A549 treated with GW870086 at 1 μM for 4 hours (cell line): ENCODE measurements around the gene CXCL3. TPM values are rescaled to one million over a fixed set of nuclear protein-coding genes. Genes with fewer than 3 reads are reported as not detected.

Source experiments
- total RNA-seq: library from RNA; stranded (reverse); fragments of 200-300 nt; extraction: Qiagen RNA extraction; gene quantifications from 5 replicates; pipeline ENCODE4 v1.2.3, GENCODE V29; 2022; ENCODE audit warnings: low read depth

The CXCL3 gene
- total RNA-seq, result 3.3 to 4.4 TPM (median 4.0 TPM) in 5 replicates

DNA sequence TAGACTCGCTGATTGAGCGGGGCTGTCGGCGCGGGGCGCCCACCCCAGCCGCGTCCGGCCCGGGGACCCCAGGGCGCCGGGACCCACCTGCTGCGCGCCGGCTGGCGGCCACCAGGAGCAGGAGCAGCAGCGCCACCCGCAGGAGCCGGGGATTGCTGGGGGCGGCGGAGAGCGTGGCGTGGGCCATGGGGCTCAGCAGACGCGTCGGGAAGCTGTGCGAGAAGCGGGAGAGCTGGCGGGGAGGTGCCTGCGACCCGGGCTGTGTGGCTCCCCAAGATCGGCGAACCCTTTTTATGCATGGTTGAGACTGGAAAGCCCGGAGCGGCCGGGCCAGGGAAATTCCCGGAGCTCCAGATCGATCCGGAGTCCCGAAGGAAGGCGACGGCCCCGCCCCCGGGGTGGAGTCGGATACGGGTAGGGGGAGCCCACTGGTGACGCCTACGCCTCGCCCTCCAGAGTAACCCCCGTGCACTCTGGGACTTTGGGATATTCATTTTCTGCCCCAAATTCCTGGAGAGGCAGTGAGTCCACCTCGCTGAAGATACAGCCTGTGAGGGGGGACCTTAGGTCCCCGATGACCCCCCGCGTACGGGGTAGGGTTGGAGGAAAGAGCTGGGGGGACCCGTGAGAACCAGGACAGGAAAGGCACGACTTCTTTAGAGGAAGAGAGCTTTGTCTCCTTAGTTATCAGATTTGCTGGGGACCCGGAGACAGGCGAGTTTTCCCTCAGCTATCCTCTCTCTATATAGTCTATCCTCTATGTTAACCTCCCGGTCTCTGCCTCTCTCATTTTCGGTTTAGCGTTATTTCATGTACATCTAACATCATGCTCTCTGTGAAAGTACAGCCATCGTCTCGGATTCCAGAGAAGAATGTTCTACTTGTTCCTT lies at the start of gene CXCL3:
Gene CXCL3, minus strand, starts transcription at position 265 of the 890 bp plus-strand sequence. Its CDS starts 78 bp downstream, at position 187.

DNA sequence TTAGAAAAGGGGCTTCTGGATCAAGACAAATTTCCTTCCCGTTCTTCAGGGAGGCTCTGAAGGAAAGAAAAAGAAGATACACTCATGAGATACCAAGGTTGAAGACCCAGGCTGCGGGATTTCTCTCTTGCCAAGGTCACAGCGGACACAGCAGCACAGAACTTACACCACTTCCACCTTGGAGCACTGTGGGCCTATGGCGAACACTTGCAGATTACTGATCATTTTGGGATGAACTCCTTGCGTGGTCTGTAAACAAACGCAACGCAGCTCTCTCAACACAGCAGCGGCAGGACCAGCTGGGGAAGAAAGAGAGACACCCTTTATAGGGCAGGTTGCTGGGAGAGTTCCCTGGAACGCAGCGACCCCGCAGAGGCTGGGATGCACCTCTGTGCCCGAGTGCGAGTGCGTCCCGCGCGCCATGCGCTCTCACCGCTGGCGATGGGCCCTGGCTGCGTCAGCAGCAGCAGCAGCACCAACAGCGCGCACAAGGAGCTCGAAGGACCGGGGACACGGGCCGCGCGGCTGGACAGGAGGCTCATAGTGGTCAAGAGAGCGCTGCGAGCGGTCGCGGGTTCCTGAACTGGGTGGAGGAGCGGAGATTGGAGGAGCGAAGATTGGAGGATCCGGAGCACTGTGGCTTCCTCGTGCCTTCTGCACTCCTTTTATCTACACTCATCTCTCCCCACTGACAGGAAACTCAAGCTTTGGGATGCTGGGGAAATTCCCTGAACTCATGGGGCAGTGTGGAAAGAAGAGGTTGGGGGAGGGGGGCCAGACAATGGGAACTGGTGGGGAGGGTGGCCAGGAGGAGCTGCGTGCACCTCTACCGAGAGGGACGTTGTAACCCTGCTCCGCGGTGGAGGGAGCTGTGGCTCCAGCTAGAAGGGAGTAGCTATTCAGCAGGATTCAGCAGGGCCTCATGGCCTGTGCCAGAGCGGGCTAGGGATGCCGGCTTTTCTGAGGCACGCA lies 40.2 kb downstream of the CXCL3 start, which contains the start of gene CXCL5:
Gene CXCL5, minus strand, starts transcription at position 638 of the 972 bp plus-strand sequence. Its CDS starts 96 bp downstream, at position 542.

DNA sequence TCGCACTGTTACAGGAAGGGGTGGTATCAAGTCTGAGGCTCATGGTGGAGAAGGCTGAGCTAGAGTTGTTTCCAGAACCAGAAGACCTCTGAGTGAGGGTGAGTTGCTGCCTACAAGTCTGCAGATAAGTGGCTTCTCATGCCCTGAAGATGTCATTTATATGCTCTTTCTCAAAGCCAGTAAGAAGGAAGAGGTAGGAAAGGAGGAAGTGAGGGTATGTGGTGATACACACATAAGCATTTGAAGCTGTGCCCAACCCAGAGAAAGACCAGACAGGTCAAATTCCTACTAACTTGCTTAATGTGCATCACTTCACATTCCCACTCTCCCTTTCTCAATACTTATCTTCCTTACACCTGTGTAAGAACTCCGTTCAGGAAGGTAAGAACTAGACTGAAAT lies 50.4 kb downstream of the CXCL3 start, which contains the start of gene PPBP:
Gene PPBP, minus strand, starts transcription at position 130 of the 400 bp plus-strand sequence. Its CDS starts 87 bp downstream, at position 43.

Other genes with a start within 250 kb of the CXCL3 start
- not detected in 5 replicates for gene CXCL6, start 202.0 kb downstream of the CXCL3 start, total RNA-seq
- not detected in 5 replicates for gene PF4V1, start 185.4 kb downstream of the CXCL3 start, total RNA-seq
- 8.2 to 9.5 TPM (median 9.2 TPM) in 5 replicates for gene CXCL1, start 169.3 kb downstream of the CXCL3 start, total RNA-seq
- gene PF4, start 56.7 kb downstream of the CXCL3 start, total RNA-seq, result 0.56 to 1.6 TPM (median 1.5 TPM) in 5 replicates
- gene PPBP, start 50.5 kb downstream of the CXCL3 start, total RNA-seq, result 0.38 to 0.45 TPM in 2 of 5 replicates, not detected in the others
- gene CXCL5, start 40.0 kb downstream of the CXCL3 start, total RNA-seq, result 27.7 to 36.9 TPM (median 34.8 TPM) in 5 replicates
- gene CXCL2, start 60.5 kb upstream of the CXCL3 start, total RNA-seq, result 13.6 to 20.4 TPM (median 16.7 TPM) in 5 replicates
- 10.1 to 10.6 TPM (median 10.2 TPM) in 5 replicates for gene MTHFD2L, start 119.4 kb upstream of the CXCL3 start, total RNA-seq